HG03097 (cell line): Measurements from ENCODE around the gene MYZAP.

Experiments used
- ATAC-seq: cut with Tn5 transposase; IDR thresholded peaks from one replicate; pipeline ENCODE4 v1.9.1; 2021; ENCODE audit not compliant: unreplicated experiment, low FRiP score

The MYZAP gene

GRCh38 chr15:57619746-57620145, 28.0 kb downstream of the MYZAP start:
- ATAC-seq, result no peak

DNA sequence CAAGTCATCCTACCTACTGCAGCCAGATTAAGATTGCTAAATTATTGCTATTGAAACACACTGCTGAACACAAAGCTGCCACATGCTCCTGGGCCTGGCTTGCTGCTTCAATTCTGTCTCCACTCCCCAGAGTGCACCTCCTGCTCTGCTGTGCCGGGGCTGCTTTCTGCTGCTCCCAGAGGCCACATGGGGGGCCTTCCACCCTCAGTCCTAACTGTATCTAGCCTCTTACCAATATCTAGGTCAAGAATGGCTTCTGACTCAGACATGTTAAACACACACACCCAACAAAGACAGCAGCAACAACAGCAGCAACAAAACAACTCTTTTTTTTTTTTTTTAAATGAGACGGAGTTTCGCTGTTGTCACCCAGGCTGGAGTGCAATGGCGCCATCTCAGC, 33.0 kb downstream of the MYZAP start:
- no peak for ATAC-seq

GRCh38 chr15:57625703-57626448, 34.2 kb downstream of the MYZAP start:
- no peak for ATAC-seq

DNA sequence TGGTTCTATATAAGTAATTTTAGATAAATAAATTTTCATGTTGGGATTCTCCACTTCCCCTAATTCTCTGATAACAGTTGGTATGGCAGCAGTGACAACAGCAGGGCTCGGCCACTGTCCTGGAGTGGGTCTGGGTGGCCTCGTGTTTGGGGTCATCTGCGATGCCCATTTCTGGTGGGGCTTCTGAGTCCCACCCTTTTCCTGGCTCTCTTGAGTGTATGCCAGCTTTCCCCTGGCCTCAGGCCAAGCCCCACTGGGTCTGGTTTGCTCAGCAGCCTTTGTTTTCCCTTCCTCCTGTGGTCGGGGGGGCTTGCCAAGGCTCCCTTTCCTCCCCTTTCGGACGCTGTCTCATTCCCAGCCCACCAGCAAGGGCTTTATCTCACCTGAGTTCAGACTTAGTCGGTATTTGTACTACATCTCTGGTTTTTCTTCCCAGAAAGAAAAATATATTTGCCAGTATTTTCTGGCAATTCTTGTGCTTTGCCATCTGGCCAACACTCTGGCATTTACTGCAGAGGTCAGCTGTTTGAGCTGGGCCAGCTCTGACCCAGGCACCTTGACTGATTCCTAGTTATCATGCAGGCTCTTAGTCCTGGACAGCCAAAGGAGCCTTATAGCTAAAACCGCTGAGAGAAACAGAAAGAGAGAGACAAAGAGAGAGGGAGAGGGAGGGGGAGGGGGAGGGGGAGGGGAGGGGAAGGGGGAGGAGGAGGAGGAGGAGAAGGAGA, 35.2 kb downstream of the MYZAP start:
- ATAC-seq, result no peak

- ATAC-seq, result no peak
Measured at GRCh38 chr15:57631386-57632110, 39.8 kb downstream of the MYZAP start.

DNA sequence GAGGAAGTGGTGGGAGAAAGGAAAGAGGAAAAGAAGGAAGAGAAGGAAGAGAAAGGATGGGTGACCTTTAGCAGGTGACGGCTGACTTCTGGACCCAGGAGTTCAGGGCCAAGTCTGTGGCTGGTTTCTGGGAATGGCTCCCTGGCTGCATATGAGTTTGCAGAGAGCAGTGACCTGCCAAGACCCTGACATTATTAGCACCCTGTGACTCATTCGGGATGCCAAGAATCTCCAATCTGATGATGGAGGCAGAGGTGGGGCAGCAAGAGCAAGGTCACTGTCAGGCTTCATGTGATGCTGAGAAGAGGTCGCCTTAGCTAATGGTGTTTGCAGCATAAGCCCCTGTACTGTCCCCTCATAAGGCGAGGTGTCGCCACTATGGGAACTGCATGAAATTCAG, 42.6 kb downstream of the MYZAP start:
- no peak for ATAC-seq

DNA sequence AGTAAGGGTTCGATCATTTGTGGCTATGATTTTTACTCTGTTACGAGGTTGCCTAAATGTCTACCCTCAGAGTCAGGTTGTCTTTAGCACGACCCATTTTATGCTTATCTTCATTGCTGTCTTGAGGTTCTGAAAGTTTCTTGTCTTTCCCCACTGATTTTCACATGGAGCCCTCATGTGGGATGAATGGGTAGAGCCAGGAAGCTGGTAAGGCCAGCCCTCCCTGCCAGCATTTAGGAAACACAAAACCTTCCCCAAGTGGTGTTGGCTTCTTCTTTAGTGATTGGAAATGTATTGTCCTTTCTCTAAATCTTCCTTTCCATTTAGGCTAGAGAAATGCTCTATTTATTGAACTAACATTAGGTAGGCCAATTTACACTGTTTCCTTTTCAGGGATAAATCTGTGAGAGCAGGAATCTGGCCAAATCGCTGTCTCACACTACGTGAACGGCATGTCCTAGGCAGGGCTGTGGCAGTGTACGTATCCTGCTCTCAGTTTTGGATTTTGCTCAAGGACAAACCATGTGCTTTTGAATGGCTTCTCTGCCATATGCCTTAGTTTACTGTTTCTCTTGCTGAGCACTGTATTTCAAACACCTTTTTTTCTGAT, 43.7 kb downstream of the MYZAP start:
- ATAC-seq, result no peak

GRCh38 chr15:57637846-57638245, 46.1 kb downstream of the MYZAP start:
- ATAC-seq, result no peak

DNA sequence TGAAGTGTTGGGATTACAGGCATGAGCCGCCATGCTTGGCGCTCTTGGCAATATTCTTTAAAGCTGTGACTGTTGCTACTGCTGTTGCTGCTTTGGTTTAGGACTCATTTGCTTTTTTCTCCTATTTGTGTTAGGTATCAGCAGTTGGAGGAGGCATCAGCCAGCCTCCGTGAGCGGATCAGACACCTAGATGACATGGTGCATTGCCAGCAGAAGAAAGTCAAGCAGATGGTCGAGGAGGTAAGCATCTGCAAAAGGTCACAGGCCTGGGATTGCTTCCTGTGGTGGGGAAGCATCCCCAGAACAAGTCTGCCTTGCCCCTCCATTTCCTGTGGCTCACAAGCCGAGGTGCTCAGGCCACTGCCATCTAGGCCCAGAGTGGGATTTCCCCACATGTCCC, 47.6 kb downstream of the MYZAP start:
- ATAC-seq, result no peak

- ATAC-seq, result no peak
Measured at GRCh38 chr15:57640930-57641682, 49.4 kb downstream of the MYZAP start.

GRCh38 chr15:57643826-57644225, 52.1 kb downstream of the MYZAP start:
- no peak for ATAC-seq

- ATAC-seq, result no peak
Measured at GRCh38 chr15:57646087-57646486, 54.4 kb downstream of the MYZAP start.

GRCh38 chr15:57647071-57647790, 55.5 kb downstream of the MYZAP start:
- ATAC-seq, result no peak

- ATAC-seq, result no peak
Measured at GRCh38 chr15:57647791-57648130, 56.1 kb downstream of the MYZAP start.

DNA sequence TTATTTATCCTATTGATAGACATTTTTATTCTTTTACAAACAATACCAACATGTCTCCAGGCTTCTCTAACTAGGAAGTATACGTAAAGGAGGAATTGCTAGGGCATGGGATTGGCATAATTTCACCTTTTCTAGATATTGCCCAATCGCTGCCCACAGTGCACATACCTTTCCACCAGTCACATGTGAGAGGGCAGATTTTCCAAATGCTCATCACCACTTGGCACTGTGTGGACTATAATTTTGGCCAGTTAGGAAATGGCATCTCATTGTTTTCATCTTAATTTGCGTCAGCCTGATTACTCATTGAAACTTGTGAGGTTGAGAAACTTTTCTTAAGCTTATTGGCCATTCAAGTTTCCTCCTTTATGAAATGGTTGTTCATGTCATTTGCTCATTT, 57.4 kb downstream of the MYZAP start:
- no peak for ATAC-seq

- ATAC-seq, result no peak
Measured at GRCh38 chr15:57651445-57651844, 59.7 kb downstream of the MYZAP start.

- ATAC-seq, result no peak
Measured at GRCh38 chr15:57652481-57652880, 60.8 kb downstream of the MYZAP start.

GRCh38 chr15:57654153-57654852, 62.6 kb downstream of the MYZAP start:
- no peak for ATAC-seq

DNA sequence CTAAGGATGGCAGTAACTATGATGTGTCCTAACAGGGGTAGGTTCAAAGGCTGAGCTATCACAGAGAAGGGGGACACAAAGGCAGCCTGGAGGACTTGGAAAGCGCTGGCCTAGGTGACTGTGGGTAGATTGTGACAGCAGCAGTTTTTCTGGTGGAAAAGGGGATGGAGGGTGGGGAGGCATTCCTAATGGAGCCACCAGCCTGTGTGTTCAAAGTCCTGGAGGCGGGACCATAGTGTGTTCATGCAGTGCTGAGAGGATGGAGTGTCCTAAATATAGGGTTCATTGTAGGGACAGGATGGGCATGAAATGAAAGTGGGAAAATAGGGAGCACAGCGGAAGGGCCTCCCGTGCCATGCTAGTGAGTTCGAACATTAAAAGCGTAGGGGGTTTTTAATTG, 63.3 kb downstream of the MYZAP start:
- ATAC-seq, result no peak
